ENCODE results near the gene ERMAP. TPM values are rescaled to one million over a fixed set of nuclear protein-coding genes. Genes with fewer than 3 reads are reported as not detected.

The ERMAP gene
- total RNA-seq, 3 donors from 2014 or later: 11.1 to 22.1 (median 14.9) TPM

DNA sequence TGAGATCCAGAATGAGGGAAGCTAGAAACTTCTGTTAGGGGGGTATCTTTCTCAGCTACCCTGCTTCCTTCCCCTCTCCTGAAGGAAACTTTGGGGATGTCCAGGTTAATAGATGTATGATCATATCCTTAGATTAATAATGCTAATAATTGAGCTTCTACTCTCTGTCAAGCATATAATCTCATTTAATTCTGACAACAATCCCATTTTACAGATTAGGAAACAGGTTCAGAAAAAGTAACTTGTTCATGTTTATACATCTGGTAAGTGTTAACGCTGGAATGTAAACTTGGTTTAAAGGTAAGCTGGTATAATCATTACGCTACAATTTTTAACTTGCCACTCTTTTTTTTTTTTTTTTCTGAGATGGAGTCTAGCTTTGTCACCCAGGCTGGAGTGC lies 33.8 kb upstream of the ERMAP start:
- Histone ChIP-seq H3K4me3 (no peak overlapping the region), H3K4me1 (no peaks in the 10 kb centered on the region), H3K27ac (no peak overlapping the region), H3K27me3 (no peaks in the 10 kb centered on the region), H3K36me3 (no peaks in the 10 kb centered on the region), H3K9me3 (no peaks in the 10 kb centered on the region)
- intact Hi-C loops (cut with DNase I; ENCODE audit: low total_unique reads): no loop called here
- DNase-seq (ENCODE audit: low spot score in 2 of 2): no peak
- TF ChIP-seq POLR2A (IDR thresholded peaks at IDR 0.05) (no peak), POLR2AphosphoS5 (IDR thresholded peaks at IDR 0.05) (no peak), CTCF (IDR thresholded peaks at IDR 0.05) (no peak)

DNA sequence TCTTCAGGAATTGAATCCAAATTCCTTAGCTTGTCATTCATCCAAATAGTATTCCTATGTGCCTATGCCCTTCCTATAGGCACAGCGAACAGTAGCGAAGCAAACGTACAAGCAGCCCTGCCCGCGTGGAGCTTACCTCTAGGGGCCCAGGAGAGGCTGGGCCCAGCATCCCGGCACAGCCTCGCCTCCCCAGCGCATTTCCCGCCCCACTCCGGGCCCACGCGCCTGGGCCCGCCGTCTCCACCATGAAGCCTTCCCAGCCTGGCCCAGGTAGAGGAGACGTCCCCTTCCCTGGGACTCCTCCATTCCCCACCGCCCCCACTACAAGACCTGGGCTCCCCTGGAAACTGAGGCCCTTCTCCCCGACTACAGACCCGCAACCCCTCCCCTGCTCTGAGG lies 32.4 kb upstream of the ERMAP start:
- H3K9me3 ChIP-seq: no peaks in the 10 kb centered on the region

GRCh38 chr1:42784946-42785693 lies 31.8 kb upstream of the ERMAP start, which contains the start of gene TMEM269:
Gene TMEM269, plus strand, starts transcription at chr1:42784991. Its CDS starts 4,903 bp downstream, at chr1:42789894.
- TF ChIP-seq POLR2A (IDR thresholded peaks at IDR 0.05) (no peak), POLR2AphosphoS5 (IDR thresholded peaks at IDR 0.05) (no peak), CTCF (IDR thresholded peaks at IDR 0.05) (no peak)
- H3K4me1 ChIP-seq: no peaks in the 10 kb centered on the region
- no peaks in the 10 kb centered on the region for H3K27me3 ChIP-seq
- DNase-seq (ENCODE audit: low spot score in 2 of 2): no peak
- intact Hi-C loops (cut with DNase I; ENCODE audit: low total_unique reads): loop anchor here (5.0 kb wide), 1 partner anchor 1877 kb away; no protein-coding TSS in a partner anchor
- H3K9me3 ChIP-seq: no peaks in the 10 kb centered on the region
- no peak within 1 kb of the TSS for H3K27ac ChIP-seq
- H3K4me3 ChIP-seq: peak within 1 kb of the TSS; percentile 36 to 74 (median 52)
- H3K36me3 ChIP-seq: no peaks in the 10 kb centered on the region

More for the DNA sequence above, 32.4 kb upstream of the ERMAP start:
- peak overlapping the region; percentile 36 to 74 (median 52) for H3K4me3 ChIP-seq
- intact Hi-C loops (cut with DNase I; ENCODE audit: low total_unique reads): no loop called here
- no peaks in the 10 kb centered on the region for H3K27me3 ChIP-seq
- no peaks in the 10 kb centered on the region for H3K4me1 ChIP-seq
- TF ChIP-seq CTCF (IDR thresholded peaks at IDR 0.05) (no peak), POLR2A (IDR thresholded peaks at IDR 0.05) (no peak), POLR2AphosphoS5 (IDR thresholded peaks at IDR 0.05) (no peak)
- DNase-seq (ENCODE audit: low spot score in 2 of 2): no peak
- H3K27ac ChIP-seq: no peak overlapping the region
- H3K36me3 ChIP-seq: no peaks in the 10 kb centered on the region

DNA sequence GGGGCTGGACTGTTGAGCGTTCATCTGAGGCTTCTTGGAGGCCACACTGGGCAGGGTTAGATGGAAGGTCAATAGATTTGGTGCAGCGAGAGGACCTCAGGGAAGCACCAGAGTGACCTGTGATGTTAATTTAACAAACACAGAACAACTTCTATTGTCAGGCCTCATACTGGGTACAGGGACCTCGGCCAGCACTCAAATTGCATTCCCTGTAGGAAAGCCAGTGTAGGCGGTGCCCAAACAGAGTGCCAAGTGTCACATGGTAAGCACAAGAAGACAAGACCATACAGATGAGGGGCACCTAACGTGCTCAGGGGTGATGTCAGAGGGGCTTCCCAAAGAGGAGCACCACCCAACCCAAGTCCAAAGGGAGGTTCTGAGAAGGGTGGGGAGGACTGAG lies 30.8 kb upstream of the ERMAP start:
- H3K27ac ChIP-seq: no peak overlapping the region
- no peaks in the 10 kb centered on the region for H3K27me3 ChIP-seq
- H3K4me1 ChIP-seq: no peaks in the 10 kb centered on the region
- TF ChIP-seq CTCF (IDR thresholded peaks at IDR 0.05) (no peak), POLR2AphosphoS5 (IDR thresholded peaks at IDR 0.05) (no peak), POLR2A (IDR thresholded peaks at IDR 0.05) (no peak)
- DNase-seq (ENCODE audit: low spot score in 2 of 2): no peak
- intact Hi-C loops (cut with DNase I; ENCODE audit: low total_unique reads): loop anchor here (5.0 kb wide), 1 partner anchor 1876 kb away; no protein-coding TSS in a partner anchor
- H3K9me3 ChIP-seq: no peaks in the 10 kb centered on the region
- H3K4me3 ChIP-seq: no peak overlapping the region
- H3K36me3 ChIP-seq: no peaks in the 10 kb centered on the region

DNA sequence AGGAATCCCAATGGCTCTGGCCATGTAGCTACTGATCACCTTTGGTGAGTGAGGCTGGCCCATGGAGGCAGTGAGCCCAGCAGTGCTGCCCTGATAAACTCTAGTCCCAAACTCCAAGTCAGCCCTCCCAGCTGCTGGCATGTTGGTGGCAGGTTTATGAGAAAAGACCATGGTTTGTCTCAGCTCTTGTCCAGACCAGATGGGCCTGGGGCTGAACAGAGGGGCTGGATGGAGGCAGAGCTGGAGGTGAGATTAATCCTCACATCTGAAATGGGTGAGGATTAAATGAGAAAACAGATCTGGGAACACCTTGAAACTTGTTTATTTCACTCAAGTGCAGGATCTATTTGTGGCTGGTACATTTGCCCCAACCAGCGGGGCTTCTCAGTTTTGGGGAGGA lies 28.9 kb upstream of the ERMAP start:
- no peaks in the 10 kb centered on the region for H3K27me3 ChIP-seq
- no peak overlapping the region for H3K27ac ChIP-seq
- DNase-seq (ENCODE audit: low spot score in 2 of 2): no peak
- no peaks in the 10 kb centered on the region for H3K36me3 ChIP-seq
- H3K4me1 ChIP-seq: no peaks in the 10 kb centered on the region
- H3K4me3 ChIP-seq: no peak overlapping the region
- intact Hi-C loops (cut with DNase I; ENCODE audit: low total_unique reads): loop anchor here (5.0 kb wide), 1 partner anchor 1874 kb away; no protein-coding TSS in a partner anchor
- no peak for TF ChIP-seq POLR2A (IDR thresholded peaks at IDR 0.05)
- TF ChIP-seq CTCF (IDR thresholded peaks at IDR 0.05): no peak
- no peak for TF ChIP-seq POLR2AphosphoS5 (IDR thresholded peaks at IDR 0.05)
- no peaks in the 10 kb centered on the region for H3K9me3 ChIP-seq
